K562 (cell line): Measurements from ENCODE around the gene OOSP1. TPM values are rescaled to one million over a fixed set of nuclear protein-coding genes. Genes with fewer than 3 reads are reported as not detected.
A peak's percentile ranks its signal among the peaks of the same experiment; 100 is the strongest.

Experiments
- CEBPG ChIP-seq, 3 experiments: fragments of 200-800 bp in 1 of 3; sonication (Bioruptor generic) in 1 of 3; sonication (generic) in 1 of 3; formaldehyde crosslinking in 1 of 3; IDR thresholded peaks in 2 of 3; conservative IDR thresholded peaks in 1 of 3; 2 replicates each; pipeline versions ENCODE4 v1.6.1 to v1.8.0; 2016 to 2022; ENCODE audit warnings: missing compliant biosample characterization in 2 of 3, missing genetic modification characterization in 2 of 3, mild to moderate bottlenecking in 1 of 3, missing genetic modification reagents in 1 of 3
- ERF ChIP-seq: fragments of 450-650 bp; formaldehyde crosslinking; IDR thresholded peaks from 2 replicates; pipeline ENCODE4 v1.4.0; 2020; ENCODE audit warnings: mild to moderate bottlenecking, mixed read lengths
- HNRNPL ChIP-seq: fragments of 200-400 bp; formaldehyde crosslinking; IDR thresholded peaks from 2 replicates; pipeline ENCODE4 v1.6.1; 2017; ENCODE audit warnings: low read depth, mild to moderate bottlenecking, low read length
- MBD1 ChIP-seq: fragments of 250-450 bp; sonication (Bioruptor Pico); IDR thresholded peaks from 2 replicates; pipeline ENCODE4 v1.8.0; 2022; ENCODE audit warnings: inconsistent platforms
- MCM5 ChIP-seq: fragments of 450-650 bp; IDR thresholded peaks from 2 replicates; pipeline ENCODE4 v1.6.1; 2016; ENCODE audit warnings: low read depth
- NBN ChIP-seq: fragments of 450-650 bp; IDR thresholded peaks from 2 replicates; pipeline ENCODE4 v1.6.1; 2016; ENCODE audit warnings: low read depth, mild to moderate bottlenecking
- NFE2 ChIP-seq: IDR thresholded peaks from 2 replicates; pipeline ENCODE4 v1.6.1; 2014; ENCODE audit warnings: antibody characterized with exemption, low read depth
- NFE2L1 ChIP-seq: fragments of 450-650 bp; IDR thresholded peaks from 2 replicates; pipeline ENCODE4 v1.6.1; 2016; ENCODE audit warnings: missing genetic modification characterization, low read depth, mild to moderate bottlenecking, missing compliant biosample characterization, moderate library complexity, borderline replicate concordance
- NRF1 ChIP-seq, 2 experiments: fragments of 450-650 bp; IDR thresholded peaks in 1 of 2; conservative IDR thresholded peaks in 1 of 2; 2 replicates each; pipeline ENCODE4 v1.6.1; 2014; ENCODE audit warnings: mild to moderate bottlenecking in 2 of 2
- XRCC4 ChIP-seq: IDR thresholded peaks from one replicate; pipeline ENCODE4 v1.6.1; 2011; ENCODE audit not compliant: insufficient read depth, insufficient read length; ENCODE audit errors: extremely low read depth
- ZMIZ1 ChIP-seq, 2 experiments: fragments of 150-350 bp in 1 of 2; IDR thresholded peaks; 2 replicates each; pipeline ENCODE4 v1.6.1; 2012 to 2016; ENCODE audit warnings: low read depth in 2 of 2, low read length in 2 of 2, mild to moderate bottlenecking in 1 of 2, moderate library complexity in 1 of 2
- ZNF143 ChIP-seq: sonication (generic); formaldehyde crosslinking; IDR thresholded peaks from 2 replicates; pipeline ENCODE4 v1.9.0; 2022; ENCODE audit warnings: mild to moderate bottlenecking, missing genetic modification reagents
- polyA plus RNA-seq, 8 experiments: library from polyadenylated mRNA; depleted of rRNA in 4 of 8; stranded (reverse) in 5 of 8; unstranded in 3 of 8; fragments of >200 nt; fragmentation: Nextera tagmentation in 2 of 8; fragmentation: Illumina TruSeq in 1 of 8; extraction: Ambion mirVana in 2 of 8; extraction: Trizol in 1 of 8; gene quantifications; 2 replicates each; pipeline versions ENCODE4 v1.2.1 to v1.2.3, GENCODE V29; 2011 to 2014; ENCODE audit warnings: inconsistent platforms in 1 of 8, missing spikeins in 1 of 8
- total RNA-seq, 7 experiments: library from RNA; depleted of rRNA in 6 of 7; stranded (reverse); fragments of >200 nt in 6 of 7; fragmentation: Illumina TruSeq in 2 of 7; extraction: Trizol in 2 of 7; gene quantifications; 2 replicates each; pipeline versions ENCODE4 v1.2.1 to v1.2.3, GENCODE V29; 2011 to 2021; ENCODE audit warnings: low replicate concordance in 1 of 7
- TF ChIP-seq, protein P1 (sequence below), 2 experiments: fragments of 450-650 bp in 1 of 2; sonication (generic) in 1 of 2; formaldehyde crosslinking in 1 of 2; IDR thresholded peaks; 2 replicates each; pipeline versions ENCODE4 v1.7.1 to v1.9.0; 2016 to 2022; ENCODE audit warnings: inconsistent platforms in 1 of 2, mild to moderate bottlenecking in 1 of 2, missing genetic modification reagents in 1 of 2

OOSP1 gene
- total and polyA plus RNA-seq, 9 of the 15 experiments (the other 6 are each of a cell fraction or from before 2014, with no cell fraction given): 0.14 to 3.0 (median 0.61) TPM

GRCh38 chr11:59891781-59892181, 46.5 kb upstream of the OOSP1 start (continued):
- TF ChIP-seq NRF1 (conservative IDR thresholded peaks at IDR 0.05 in 1 of 2, IDR thresholded peaks at IDR 0.05 in 1 of 2): peak; percentile 56 to 60
- TF ChIP-seq MBD1 (CRISPR knock-in tag): no peak
- TF ChIP-seq, protein P1, sequence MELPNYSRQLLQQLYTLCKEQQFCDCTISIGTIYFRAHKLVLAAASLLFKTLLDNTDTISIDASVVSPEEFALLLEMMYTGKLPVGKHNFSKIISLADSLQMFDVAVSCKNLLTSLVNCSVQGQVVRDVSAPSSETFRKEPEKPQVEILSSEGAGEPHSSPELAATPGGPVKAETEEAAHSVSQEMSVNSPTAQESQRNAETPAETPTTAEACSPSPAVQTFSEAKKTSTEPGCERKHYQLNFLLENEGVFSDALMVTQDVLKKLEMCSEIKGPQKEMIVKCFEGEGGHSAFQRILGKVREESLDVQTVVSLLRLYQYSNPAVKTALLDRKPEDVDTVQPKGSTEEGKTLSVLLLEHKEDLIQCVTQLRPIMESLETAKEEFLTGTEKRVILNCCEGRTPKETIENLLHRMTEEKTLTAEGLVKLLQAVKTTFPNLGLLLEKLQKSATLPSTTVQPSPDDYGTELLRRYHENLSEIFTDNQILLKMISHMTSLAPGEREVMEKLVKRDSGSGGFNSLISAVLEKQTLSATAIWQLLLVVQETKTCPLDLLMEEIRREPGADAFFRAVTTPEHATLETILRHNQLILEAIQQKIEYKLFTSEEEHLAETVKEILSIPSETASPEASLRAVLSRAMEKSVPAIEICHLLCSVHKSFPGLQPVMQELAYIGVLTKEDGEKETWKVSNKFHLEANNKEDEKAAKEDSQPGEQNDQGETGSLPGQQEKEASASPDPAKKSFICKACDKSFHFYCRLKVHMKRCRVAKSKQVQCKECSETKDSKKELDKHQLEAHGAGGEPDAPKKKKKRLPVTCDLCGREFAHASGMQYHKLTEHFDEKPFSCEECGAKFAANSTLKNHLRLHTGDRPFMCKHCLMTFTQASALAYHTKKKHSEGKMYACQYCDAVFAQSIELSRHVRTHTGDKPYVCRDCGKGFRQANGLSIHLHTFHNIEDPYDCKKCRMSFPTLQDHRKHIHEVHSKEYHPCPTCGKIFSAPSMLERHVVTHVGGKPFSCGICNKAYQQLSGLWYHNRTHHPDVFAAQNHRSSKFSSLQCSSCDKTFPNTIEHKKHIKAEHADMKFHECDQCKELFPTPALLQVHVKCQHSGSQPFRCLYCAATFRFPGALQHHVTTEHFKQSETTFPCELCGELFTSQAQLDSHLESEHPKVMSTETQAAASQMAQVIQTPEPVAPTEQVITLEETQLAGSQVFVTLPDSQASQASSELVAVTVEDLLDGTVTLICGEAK (IDR thresholded peaks at IDR 0.05): peak; percentile 13; the same call in 1 of the 2 replicates
- TF ChIP-seq, protein P1 (CRISPR knock-in tag; IDR thresholded peaks at IDR 0.05): no peak
- TF ChIP-seq MCM5: no peak
- no peak for TF ChIP-seq ZMIZ1 (IDR thresholded peaks at IDR 0.05; ENCODE audit: low read depth in 2 of 2, low read length in 2 of 2)
- TF ChIP-seq XRCC4: no peak
- TF ChIP-seq ZNF143: no peak
- no peak for TF ChIP-seq ERF (CRISPR knock-in tag)
- no peak for TF ChIP-seq HNRNPL
- TF ChIP-seq CEBPG (CRISPR knock-in tag; IDR thresholded peaks at IDR 0.05): no peak
- 0 out of 4 replicates have a peak, but pooled peaks of 1 of the 2 experiments have one; percentile 17 for TF ChIP-seq CEBPG (tag; conservative IDR thresholded peaks at IDR 0.05 in 1 of 2, IDR thresholded peaks at IDR 0.05 in 1 of 2)
- peak; percentile 82 for TF ChIP-seq NFE2
- no peak for TF ChIP-seq NBN
- no peak for TF ChIP-seq NFE2L1
